K562 (cell line): ENCODE data around the gene APC2. TPM values are rescaled to one million over a fixed set of nuclear protein-coding genes. Genes with fewer than 3 reads are reported as not detected.

Source experiments
- ATAC-seq: fragments of 200-7000 bp; cut with Tn5 transposase; 3 replicates; pipeline ENCODE4 v1.9.1; 2020; ENCODE audit warnings: moderate library complexity
- BruUV-seq: library from RNA; stranded (reverse); fragments of 400-500 nt; replicated peaks from 2 replicates; lab custom pipeline; 2021; lab: Mats Ljungman, UMichigan
- CTCF ChIA-PET: fragments of 300-600 bp; formaldehyde crosslinking; extraction: SDS; loops from one replicate; lab custom pipeline; 2021; ENCODE audit warnings: low intra/inter-chr PET ratio; lab: Yijun Ruan, JAX
- POLR2A ChIA-PET: fragments of 300-600, 350-650 bp; sonication (Branson Sonifier 250); formaldehyde crosslinking; extraction: SDS; loops from one replicate; lab custom pipeline; 2021; ENCODE audit warnings: antibody characterized with exemption, inconsistent platforms; lab: Yijun Ruan, JAX
- DNase-seq, 4 experiments: peaks; one replicate each; pipeline versions ENCODE4 v3.0.0 to v3.0.0-alpha.2; 2011 to 2018; ENCODE audit warnings: low spot score in 3 of 4, mixed read lengths in 3 of 4; ENCODE audit errors: extremely low read depth in 1 of 4
- FAIRE-seq: peaks from 2 replicates; lab custom pipeline; 2011; peaks lifted over from hg19 to GRCh38; lab: Jason Lieb, UNC
- H2AFZ ChIP-seq: 2 replicates; pipeline ENCODE4 v1.6.0; 2011; ENCODE audit warnings: low read depth, low read length, control low read depth, inconsistent platforms
- H3K27ac ChIP-seq: fragments of 200-600 bp; 3 replicates; pipeline ENCODE4 v1.8.0; 2011; ENCODE audit warnings: low read depth, mild to moderate bottlenecking, control low read depth, inconsistent platforms, low read length, moderate library complexity, mixed read lengths; ENCODE audit errors: extremely low read depth
- H3K27me3 ChIP-seq, 2 experiments: fragments of 300-600 bp in 1 of 2; 2 replicates in 1 of 2; 3 replicates in 1 of 2; pipeline versions ENCODE4 v1.6.0 to v1.8.0; 2011; ENCODE audit warnings: inconsistent platforms in 2 of 2, low read length in 2 of 2, mild to moderate bottlenecking in 1 of 2, mixed read lengths in 1 of 2, moderate library complexity in 1 of 2; ENCODE audit not compliant: control insufficient read depth in 2 of 2, insufficient read depth in 2 of 2
- H3K36me3 ChIP-seq: fragments of 300-600 bp; 3 replicates; pipeline ENCODE4 v1.8.0; 2011; ENCODE audit warnings: mild to moderate bottlenecking, low read length, inconsistent platforms; ENCODE audit not compliant: control insufficient read depth, insufficient read depth
- H3K4me1 ChIP-seq, 2 experiments: fragments of 200-600 bp in 1 of 2; replicated peaks in 1 of 2; 2 replicates in 1 of 2; 3 replicates in 1 of 2; pipeline versions ENCODE4 v1.5.1 to v1.8.0; 2011; ENCODE audit warnings: inconsistent platforms in 2 of 2, low read length in 2 of 2, mild to moderate bottlenecking in 1 of 2, mixed read lengths in 1 of 2, moderate library complexity in 1 of 2; ENCODE audit not compliant: control insufficient read depth in 2 of 2, insufficient read depth in 2 of 2
- H3K4me2 ChIP-seq: 2 replicates; pipeline ENCODE4 v1.6.1; 2011; ENCODE audit warnings: low read length, control low read depth, inconsistent platforms, mixed read lengths; ENCODE audit not compliant: insufficient read depth
- H3K4me3 ChIP-seq: fragments of 200-600 bp; sonication (generic), shearing (Covaris generic); 2 replicates; pipeline ENCODE4 v1.5.1; 2016; ENCODE audit warnings: control low read depth, inconsistent platforms
- H3K79me2 ChIP-seq: fragments of 200-600 bp; 3 replicates; pipeline ENCODE4 v1.8.0; 2011; ENCODE audit warnings: low read length, inconsistent platforms; ENCODE audit not compliant: control insufficient read depth, insufficient read depth
- H3K9ac ChIP-seq, 2 experiments: 2 replicates each; pipeline versions ENCODE4 v1.6.0 to v1.6.1; 2011; ENCODE audit warnings: low read depth in 2 of 2, low read length in 2 of 2, control low read depth in 1 of 2, inconsistent platforms in 1 of 2, mild to moderate bottlenecking in 1 of 2, mixed read lengths in 1 of 2; ENCODE audit not compliant: insufficient read depth in 1 of 2
- H3K9me1 ChIP-seq: one replicate; pipeline ENCODE4 v1.6.0; 2011; ENCODE audit warnings: inconsistent platforms, mild to moderate bottlenecking, low read length, moderate library complexity; ENCODE audit not compliant: control insufficient read depth, insufficient read depth
- H3K9me3 ChIP-seq: replicated peaks from 2 replicates; pipeline ENCODE4 v1.5.1; 2011; ENCODE audit warnings: low read depth, low read length, inconsistent platforms; ENCODE audit not compliant: control insufficient read depth, insufficient read depth
- H4K20me1 ChIP-seq: replicated peaks from 2 replicates; pipeline ENCODE4 v1.6.1; 2011; ENCODE audit warnings: low read length, inconsistent platforms, mixed read lengths; ENCODE audit not compliant: control insufficient read depth, insufficient read depth
- GTF2F1 ChIP-seq: IDR thresholded peaks from 2 replicates; pipeline ENCODE4 v1.6.1; 2011; ENCODE audit warnings: low read depth, low read length, improper control_type of control experiment
- POLR2G ChIP-seq: fragments of 200-400 bp; formaldehyde crosslinking; IDR thresholded peaks from 2 replicates; pipeline ENCODE4 v1.6.1; 2017; ENCODE audit warnings: low read depth, mild to moderate bottlenecking, antibody characterized with exemption, low read length, moderate library complexity
- ZNF76 ChIP-seq: fragments of 250-450 bp; sonication (Bioruptor Pico); IDR thresholded peaks from 2 replicates; pipeline ENCODE4 v1.4.0; 2020; ENCODE audit warnings: mild to moderate bottlenecking, moderate library complexity, borderline replicate concordance
- WGBS: fragments of 100-300 bp; shearing (Covaris generic); methylation state at CpG from one replicate; pipeline ENCODE4 v1.1.6; 2016; ENCODE audit warnings: low coverage, mixed read lengths; ENCODE audit not compliant: insufficient coverage; ENCODE audit errors: missing lambda C conversion rate; 5-methylcytosine and 5-hydroxymethylcytosine counted together
- in situ Hi-C: fragments of 300-500 bp; cut with MboI; formaldehyde crosslinking; loops from 4 replicates; pipeline ENCODE4 v1.15.0; 2018; ENCODE audit warnings: inconsistent platforms, mixed read lengths
- intact Hi-C: fragments of 100-400 bp; cut with micrococcal nuclease; formaldehyde crosslinking; loops from 2 replicates; pipeline ENCODE4 v1.14.2; 2022
- polyA plus RNA-seq, 8 experiments: library from polyadenylated mRNA; depleted of rRNA in 4 of 8; stranded (reverse) in 5 of 8; unstranded in 3 of 8; fragments of >200 nt; fragmentation: Nextera tagmentation in 2 of 8; fragmentation: Illumina TruSeq in 1 of 8; extraction: Ambion mirVana in 2 of 8; extraction: Trizol in 1 of 8; gene quantifications; 2 replicates each; pipeline versions ENCODE4 v1.2.1 to v1.2.3, GENCODE V29; 2011 to 2014; ENCODE audit warnings: inconsistent platforms in 1 of 8, missing spikeins in 1 of 8
- total RNA-seq, 7 experiments: library from RNA; depleted of rRNA in 6 of 7; stranded (reverse); fragments of >200 nt in 6 of 7; fragmentation: Illumina TruSeq in 2 of 7; extraction: Trizol in 2 of 7; gene quantifications; 2 replicates each; pipeline versions ENCODE4 v1.2.1 to v1.2.3, GENCODE V29; 2011 to 2021; ENCODE audit warnings: low replicate concordance in 1 of 7
- TF ChIP-seq, protein P1 (sequence below), 2 experiments: IDR thresholded peaks; 2 replicates each; pipeline ENCODE4 v1.6.1; 2011; ENCODE audit warnings: borderline replicate concordance in 1 of 2, control low read depth in 1 of 2, low read depth in 1 of 2, low read length in 1 of 2, mild to moderate bottlenecking in 1 of 2, mixed read lengths in 1 of 2, moderate library complexity in 1 of 2; ENCODE audit not compliant: insufficient read depth in 1 of 2, insufficient read length in 1 of 2, poor library complexity in 1 of 2, severe bottlenecking in 1 of 2; ENCODE audit errors: extremely low read depth in 1 of 2

The APC2 gene
- total and polyA plus RNA-seq, 9 of the 15 experiments (the other 6 are each of a cell fraction or from before 2014, with no cell fraction given), result 0.01 to 0.40 (median 0.05) TPM; not detected in 3

DNA sequence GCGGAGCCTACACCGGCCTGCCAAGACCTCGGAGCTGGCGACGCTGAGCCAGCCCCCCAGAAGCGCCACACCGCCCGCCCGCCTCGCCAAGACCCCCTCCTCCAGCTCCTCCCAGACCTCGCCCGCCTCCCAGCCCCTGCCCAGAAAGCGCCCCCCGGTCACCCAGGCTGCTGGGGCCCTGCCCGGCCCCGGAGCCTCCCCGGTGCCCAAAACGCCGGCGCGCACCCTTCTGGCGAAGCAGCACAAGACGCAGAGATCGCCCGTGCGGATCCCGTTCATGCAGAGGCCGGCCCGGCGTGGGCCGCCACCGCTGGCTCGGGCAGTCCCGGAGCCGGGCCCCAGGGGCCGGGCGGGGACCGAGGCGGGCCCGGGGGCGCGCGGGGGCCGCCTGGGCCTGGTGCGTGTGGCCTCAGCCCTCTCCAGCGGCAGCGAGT lies 18.9 kb downstream of the APC2 start:
- peak; percentile 18; the same call in 1 of the 2 replicates for TF ChIP-seq POLR2G
- no peak for TF ChIP-seq ZNF76 (CRISPR knock-in tag)
- H3K9me3 ChIP-seq, result no peaks in the 10 kb centered on the region
- peaks cover 14% of the 10 kb centered on the region for H4K20me1 ChIP-seq
- WGBS, result 44% methylated on average over 17 of the region's 47 CpGs
- H3K9me1 ChIP-seq, result no peaks in the 10 kb centered on the region
- DNase-seq, result no peak
- H3K4me1 ChIP-seq, result peaks cover 6 to 74% of the 10 kb centered on the region in 2 experiments; a peak in 4 of 5 replicates
- H3K4me3 ChIP-seq, result no peak overlapping the region
- ChIA-PET CTCF (no interaction called here), POLR2A (no interaction called here)
- peaks cover 21% of the 10 kb centered on the region for H3K79me2 ChIP-seq
- H3K27me3 ChIP-seq, result no peaks in the 10 kb centered on the region
- H3K36me3 ChIP-seq, result no peaks in the 10 kb centered on the region
- no peak overlapping the region for H3K4me2 ChIP-seq
- no peak overlapping the region for H3K9ac ChIP-seq
- ATAC-seq, result no peak
- no peak for FAIRE-seq
- in situ Hi-C loops (no loop called here), intact Hi-C loops (no loop called here)
- BruUV-seq, result no TSS peak
- no peak overlapping the region for H3K27ac ChIP-seq
- H2AFZ ChIP-seq, result no peak overlapping the region

DNA sequence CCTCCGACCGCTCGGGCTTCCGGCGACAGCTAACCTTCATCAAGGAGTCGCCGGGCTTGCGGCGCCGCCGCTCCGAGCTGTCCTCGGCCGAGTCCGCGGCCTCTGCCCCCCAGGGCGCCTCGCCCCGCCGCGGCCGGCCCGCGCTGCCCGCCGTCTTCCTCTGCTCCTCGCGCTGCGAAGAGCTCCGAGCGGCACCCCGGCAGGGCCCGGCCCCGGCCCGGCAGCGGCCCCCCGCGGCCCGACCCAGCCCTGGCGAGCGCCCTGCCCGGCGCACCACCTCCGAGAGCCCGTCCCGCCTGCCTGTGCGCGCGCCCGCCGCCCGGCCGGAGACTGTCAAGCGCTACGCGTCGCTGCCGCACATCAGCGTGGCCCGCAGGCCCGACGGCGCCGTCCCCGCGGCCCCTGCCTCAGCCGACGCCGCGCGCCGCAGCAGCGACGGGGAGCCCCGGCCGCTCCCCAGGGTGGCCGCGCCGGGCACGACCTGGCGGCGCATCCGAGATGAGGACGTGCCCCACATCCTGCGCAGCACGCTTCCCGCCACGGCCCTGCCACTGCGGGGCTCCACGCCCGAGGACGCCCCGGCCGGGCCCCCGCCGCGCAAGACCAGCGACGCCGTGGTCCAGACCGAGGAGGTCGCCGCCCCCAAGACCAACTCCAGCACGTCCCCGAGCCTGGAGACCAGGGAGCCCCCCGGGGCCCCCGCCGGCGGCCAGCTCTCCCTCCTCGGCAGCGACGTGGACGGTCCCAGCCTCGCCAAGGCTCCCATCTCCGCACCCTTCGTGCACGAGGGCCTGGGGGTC lies 19.5 kb downstream of the APC2 start:
- H4K20me1 ChIP-seq, result peaks cover 14% of the 10 kb centered on the region
- CTCF ChIA-PET, result no interaction called here
- in situ Hi-C loops (no loop called here), intact Hi-C loops (no loop called here)
- H3K9ac ChIP-seq, result no peak overlapping the region
- no peak overlapping the region for H3K4me3 ChIP-seq
- H3K9me1 ChIP-seq, result no peaks in the 10 kb centered on the region
- H3K36me3 ChIP-seq, result peaks cover 3% of the 10 kb centered on the region; the same call in 1 of the 3 replicates
- no TSS peak for BruUV-seq
- WGBS, result 67% methylated on average over 20 of the region's 117 CpGs
- no peaks in the 10 kb centered on the region for H3K27me3 ChIP-seq
- POLR2A ChIA-PET, result no interaction called here
- H3K9me3 ChIP-seq, result no peaks in the 10 kb centered on the region
- ATAC-seq (no peak), DNase-seq (no peak), FAIRE-seq (no peak)
- no peak for TF ChIP-seq GTF2F1
- TF ChIP-seq, protein P1, sequence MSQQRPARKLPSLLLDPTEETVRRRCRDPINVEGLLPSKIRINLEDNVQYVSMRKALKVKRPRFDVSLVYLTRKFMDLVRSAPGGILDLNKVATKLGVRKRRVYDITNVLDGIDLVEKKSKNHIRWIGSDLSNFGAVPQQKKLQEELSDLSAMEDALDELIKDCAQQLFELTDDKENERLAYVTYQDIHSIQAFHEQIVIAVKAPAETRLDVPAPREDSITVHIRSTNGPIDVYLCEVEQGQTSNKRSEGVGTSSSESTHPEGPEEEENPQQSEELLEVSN (IDR thresholded peaks at IDR 0.05; ENCODE audit: borderline replicate concordance in 1 of 2, extremely low read depth in 1 of 2, insufficient read depth in 1 of 2, insufficient read length in 1 of 2, low read depth in 1 of 2, low read length in 1 of 2, poor library complexity in 1 of 2, severe bottlenecking in 1 of 2), result peak in 1 of 2 experiments; percentile 21
- H3K4me2 ChIP-seq, result no peak overlapping the region
- H3K79me2 ChIP-seq, result peaks cover 21% of the 10 kb centered on the region
- H3K4me1 ChIP-seq, result peaks cover 6 to 81% of the 10 kb centered on the region in 2 experiments; a peak in 4 of 5 replicates
- no peak overlapping the region for H3K27ac ChIP-seq
- no peak overlapping the region for H2AFZ ChIP-seq
